SK-N-SH (cell line): ENCODE results near the gene CASK.
A peak's percentile ranks its signal among the peaks of the same experiment; 100 is the strongest.

Source experiments
- NFIC ChIP-seq: IDR thresholded peaks from 2 replicates; pipeline ENCODE4 v1.4.0; 2012; ENCODE audit warnings: borderline replicate concordance
- RAD21 ChIP-seq: IDR thresholded peaks from 2 replicates; pipeline ENCODE4 v1.6.1; 2012; ENCODE audit warnings: mild to moderate bottlenecking, low read length
- TCF12 ChIP-seq: IDR thresholded peaks from 2 replicates; pipeline ENCODE4 v1.4.0; 2012

GRCh38 chrX:41481264-41482109, 441.9 kb downstream of the CASK start:
- TF ChIP-seq TCF12 (no peak), RAD21 (peak; percentile 36), NFIC (no peak)
